ENCODE data around the gene MXD4. TPM values are rescaled to one million over a fixed set of nuclear protein-coding genes. Genes with fewer than 3 reads are reported as not detected.

The MXD4 gene
- total RNA-seq, 1 experiment from 2014 or later, result 22.0 TPM

GRCh38 chr4:2304321-2304876, 42.5 kb upstream of the MXD4 start:
- intact Hi-C loops (cut with micrococcal nuclease), result no loop called here
- no peak overlapping the region for H3K27ac ChIP-seq (ENCODE audit: low read depth, low read length)
- TF ChIP-seq ELF1 (IDR thresholded peaks at IDR 0.05; ENCODE audit: borderline replicate concordance, low read depth) (no peak), JUND (IDR thresholded peaks at IDR 0.05) (no peak), POLR2A (IDR thresholded peaks at IDR 0.05; ENCODE audit: borderline replicate concordance, extremely low read depth, insufficient read depth, insufficient read length) (no peak), EZH2phosphoT487 (IDR thresholded peaks at IDR 0.05; ENCODE audit: borderline replicate concordance) (no peak), ZFX (IDR thresholded peaks at IDR 0.05) (no peak), REST (IDR thresholded peaks at IDR 0.05; ENCODE audit: low read depth) (no peak)
- H3K9ac ChIP-seq (ENCODE audit: low read length), result no peak overlapping the region
- no peaks in the 10 kb centered on the region; a peak in 1 of 4 replicates for H3K36me3 ChIP-seq (ENCODE audit: control insufficient read depth in 1 of 2, insufficient read depth in 2 of 2, low read length in 2 of 2)
- H3K27me3 ChIP-seq (ENCODE audit: insufficient read depth, low read length), result no peaks in the 10 kb centered on the region
- no peak overlapping the region for H3K4me2 ChIP-seq (ENCODE audit: low read length)
- ATAC-seq, result no peak
- no peak overlapping the region for H2AFZ ChIP-seq (ENCODE audit: low read depth, low read length, poor library complexity, severe bottlenecking)
- ChIA-PET POLR2A (no interaction called here), RAD21 (ENCODE audit: low non-redundant PET in 1 of 2, low total read pairs in 2 of 2, uncharacterized antibody in 2 of 2, unreplicated experiment in 2 of 2) (no interaction called here), CTCF (no interaction called here)
- no TSS peak for BruUV-seq (replicated peaks)
- H3K9me3 ChIP-seq (ENCODE audit: control insufficient read depth in 1 of 2, insufficient read depth in 1 of 2, low read depth in 1 of 2, low read length in 2 of 2), result no peaks in the 10 kb centered on the region
- no peak for DNase-seq (ENCODE audit: low read depth, low spot score)
- no peaks in the 10 kb centered on the region for H4K20me1 ChIP-seq (ENCODE audit: insufficient read depth)
- H3K4me1 ChIP-seq (ENCODE audit: control insufficient read depth in 1 of 2, insufficient read depth in 2 of 2, low read length in 2 of 2), result no peaks in the 10 kb centered on the region
- H3K79me2 ChIP-seq (ENCODE audit: insufficient read depth, low read length), result no peaks in the 10 kb centered on the region
- H3K4me3 ChIP-seq (replicated peaks in 1 of 2; ENCODE audit: low read depth in 1 of 2, low read length in 2 of 2), result no peak overlapping the region
- H3K9me2 ChIP-seq (ENCODE audit: insufficient read depth), result no peaks in the 10 kb centered on the region

GRCh38 chr4:2303686-2304320, 41.9 kb upstream of the MXD4 start:
- H2AFZ ChIP-seq (ENCODE audit: low read depth, low read length, poor library complexity, severe bottlenecking), result no peak overlapping the region
- no peaks in the 10 kb centered on the region for H3K9me3 ChIP-seq (ENCODE audit: control insufficient read depth in 1 of 2, insufficient read depth in 1 of 2, low read depth in 1 of 2, low read length in 2 of 2)
- H3K27ac ChIP-seq (ENCODE audit: low read depth, low read length), result no peak overlapping the region
- POLR2A ChIA-PET, result no interaction called here
- no peaks in the 10 kb centered on the region for H3K36me3 ChIP-seq (ENCODE audit: control insufficient read depth in 1 of 2, insufficient read depth in 2 of 2, low read length in 2 of 2)
- H3K79me2 ChIP-seq (ENCODE audit: insufficient read depth, low read length), result no peaks in the 10 kb centered on the region
- intact Hi-C loops (cut with micrococcal nuclease), result no loop called here
- H3K4me1 ChIP-seq (ENCODE audit: control insufficient read depth in 1 of 2, insufficient read depth in 2 of 2, low read length in 2 of 2), result no peaks in the 10 kb centered on the region
- no peak overlapping the region for H3K4me2 ChIP-seq (ENCODE audit: low read length)
- no peak overlapping the region for H3K9ac ChIP-seq (ENCODE audit: low read length)
- no peak for ATAC-seq
- CTCF ChIA-PET, result no interaction called here
- no peaks in the 10 kb centered on the region for H4K20me1 ChIP-seq (ENCODE audit: insufficient read depth)
- no TSS peak for BruUV-seq (replicated peaks)
- H3K4me3 ChIP-seq (replicated peaks in 1 of 2; ENCODE audit: low read depth in 1 of 2, low read length in 2 of 2), result no peak overlapping the region
- RAD21 ChIA-PET (ENCODE audit: low non-redundant PET in 1 of 2, low total read pairs in 2 of 2, uncharacterized antibody in 2 of 2, unreplicated experiment in 2 of 2), result no interaction called here
- H3K9me2 ChIP-seq (ENCODE audit: insufficient read depth), result no peaks in the 10 kb centered on the region
- no peak for DNase-seq (ENCODE audit: low read depth, low spot score)
- H3K27me3 ChIP-seq (ENCODE audit: insufficient read depth, low read length), result no peaks in the 10 kb centered on the region
- no peak for TF ChIP-seq EGR1 (IDR thresholded peaks at IDR 0.05; ENCODE audit: low read depth)
- no peak for TF ChIP-seq POLR2A (IDR thresholded peaks at IDR 0.05; ENCODE audit: borderline replicate concordance, extremely low read depth, insufficient read depth, insufficient read length)
- no peak for TF ChIP-seq CEBPB (IDR thresholded peaks at IDR 0.05; ENCODE audit: low read depth)
- TF ChIP-seq, protein P1, sequence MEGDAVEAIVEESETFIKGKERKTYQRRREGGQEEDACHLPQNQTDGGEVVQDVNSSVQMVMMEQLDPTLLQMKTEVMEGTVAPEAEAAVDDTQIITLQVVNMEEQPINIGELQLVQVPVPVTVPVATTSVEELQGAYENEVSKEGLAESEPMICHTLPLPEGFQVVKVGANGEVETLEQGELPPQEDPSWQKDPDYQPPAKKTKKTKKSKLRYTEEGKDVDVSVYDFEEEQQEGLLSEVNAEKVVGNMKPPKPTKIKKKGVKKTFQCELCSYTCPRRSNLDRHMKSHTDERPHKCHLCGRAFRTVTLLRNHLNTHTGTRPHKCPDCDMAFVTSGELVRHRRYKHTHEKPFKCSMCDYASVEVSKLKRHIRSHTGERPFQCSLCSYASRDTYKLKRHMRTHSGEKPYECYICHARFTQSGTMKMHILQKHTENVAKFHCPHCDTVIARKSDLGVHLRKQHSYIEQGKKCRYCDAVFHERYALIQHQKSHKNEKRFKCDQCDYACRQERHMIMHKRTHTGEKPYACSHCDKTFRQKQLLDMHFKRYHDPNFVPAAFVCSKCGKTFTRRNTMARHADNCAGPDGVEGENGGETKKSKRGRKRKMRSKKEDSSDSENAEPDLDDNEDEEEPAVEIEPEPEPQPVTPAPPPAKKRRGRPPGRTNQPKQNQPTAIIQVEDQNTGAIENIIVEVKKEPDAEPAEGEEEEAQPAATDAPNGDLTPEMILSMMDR (IDR thresholded peaks at IDR 0.05 in 2 of 3, conservative IDR thresholded peaks at IDR 0.05 in 1 of 3; ENCODE audit: borderline replicate concordance in 1 of 3, insufficient read depth in 1 of 3, low read depth in 2 of 3, low read length in 2 of 3), result no peak
- no peak for TF ChIP-seq ZNF274 (IDR thresholded peaks at IDR 0.05; ENCODE audit: low read depth, low read length)
- TF ChIP-seq EZH2phosphoT487 (IDR thresholded peaks at IDR 0.05; ENCODE audit: borderline replicate concordance), result no peak
- TF ChIP-seq, protein P2, sequence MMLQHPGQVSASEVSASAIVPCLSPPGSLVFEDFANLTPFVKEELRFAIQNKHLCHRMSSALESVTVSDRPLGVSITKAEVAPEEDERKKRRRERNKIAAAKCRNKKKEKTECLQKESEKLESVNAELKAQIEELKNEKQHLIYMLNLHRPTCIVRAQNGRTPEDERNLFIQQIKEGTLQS (IDR thresholded peaks at IDR 0.05), result no peak
- TF ChIP-seq SP1 (IDR thresholded peaks at IDR 0.05; ENCODE audit: low read depth), result no peak
- no peak for TF ChIP-seq ELF1 (IDR thresholded peaks at IDR 0.05; ENCODE audit: borderline replicate concordance, low read depth)
- no peak for TF ChIP-seq JUND (IDR thresholded peaks at IDR 0.05)
- TF ChIP-seq POLR2AphosphoS5 (IDR thresholded peaks at IDR 0.05; ENCODE audit: low read depth, low read length), result no peak
